Stimulated activated CD8-positive, alpha-beta memory T cell treated with anti-CD3 and anti-CD28 coated beads, Interleukin-4, amount 100 ng/mL, for 4 hours (primary cell): ENCODE results near the gene BCL2L11.

Source experiments
- DNase-seq, 2 donors: peaks; one replicate each; pipeline ENCODE4 v3.0.0-alpha.2; 2020; ENCODE audit warnings: low read depth in 2 of 2, low spot score in 1 of 2

The BCL2L11 gene

DNA sequence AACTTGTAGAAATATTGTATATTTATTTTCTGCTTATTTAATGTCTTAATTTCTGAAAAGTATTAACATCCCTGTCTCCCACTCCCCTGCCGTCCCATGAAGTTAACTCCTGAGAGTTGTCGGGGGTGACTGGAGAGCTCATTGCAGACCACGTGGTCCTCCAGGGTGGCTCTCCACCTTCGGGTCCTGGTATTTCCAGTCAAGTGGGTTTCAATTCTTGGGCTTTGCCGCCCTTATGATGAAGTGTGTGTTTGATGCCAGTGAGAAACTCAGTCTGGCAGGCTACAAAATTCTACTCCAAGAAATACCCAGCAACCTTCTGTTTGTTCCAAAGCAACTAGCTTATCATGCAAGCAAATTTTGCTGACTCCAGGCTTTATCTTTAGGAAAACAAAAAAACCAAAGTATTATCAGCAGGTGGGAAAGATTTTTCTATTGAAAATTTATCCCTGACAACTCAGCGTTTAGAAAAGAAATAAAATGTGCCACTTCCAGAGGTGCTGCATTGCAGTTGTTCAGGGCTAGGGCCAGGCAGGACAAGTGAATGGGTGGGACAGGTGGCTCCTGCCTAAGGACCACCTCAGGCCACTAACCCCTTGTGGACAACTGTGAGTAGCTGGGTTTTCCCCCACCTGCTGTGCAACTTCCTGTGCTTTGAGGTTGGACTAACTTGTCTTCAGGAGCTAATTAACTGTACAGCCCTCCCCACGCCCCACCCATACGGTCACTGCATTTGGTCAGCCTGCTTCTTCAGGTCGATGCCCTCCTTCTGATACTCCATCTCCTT lies 46.6 kb downstream of the BCL2L11 start:
- no peak for DNase-seq

DNA sequence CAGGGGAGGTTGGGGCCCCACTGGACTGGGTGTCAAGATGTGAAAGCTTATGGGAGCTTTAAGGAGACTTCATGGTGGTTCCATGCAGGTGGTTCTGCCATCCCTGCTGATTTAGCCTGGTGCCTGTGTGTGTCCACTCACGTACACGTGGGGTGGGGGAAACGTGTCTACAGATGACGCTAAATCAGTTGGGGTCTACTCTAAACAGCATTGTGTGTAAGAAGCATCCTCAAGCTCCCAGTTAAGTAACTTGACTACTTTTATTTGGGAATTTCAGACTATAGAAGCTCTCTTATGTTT lies 47.1 kb downstream of the BCL2L11 start:
- DNase-seq = no peak

DNA sequence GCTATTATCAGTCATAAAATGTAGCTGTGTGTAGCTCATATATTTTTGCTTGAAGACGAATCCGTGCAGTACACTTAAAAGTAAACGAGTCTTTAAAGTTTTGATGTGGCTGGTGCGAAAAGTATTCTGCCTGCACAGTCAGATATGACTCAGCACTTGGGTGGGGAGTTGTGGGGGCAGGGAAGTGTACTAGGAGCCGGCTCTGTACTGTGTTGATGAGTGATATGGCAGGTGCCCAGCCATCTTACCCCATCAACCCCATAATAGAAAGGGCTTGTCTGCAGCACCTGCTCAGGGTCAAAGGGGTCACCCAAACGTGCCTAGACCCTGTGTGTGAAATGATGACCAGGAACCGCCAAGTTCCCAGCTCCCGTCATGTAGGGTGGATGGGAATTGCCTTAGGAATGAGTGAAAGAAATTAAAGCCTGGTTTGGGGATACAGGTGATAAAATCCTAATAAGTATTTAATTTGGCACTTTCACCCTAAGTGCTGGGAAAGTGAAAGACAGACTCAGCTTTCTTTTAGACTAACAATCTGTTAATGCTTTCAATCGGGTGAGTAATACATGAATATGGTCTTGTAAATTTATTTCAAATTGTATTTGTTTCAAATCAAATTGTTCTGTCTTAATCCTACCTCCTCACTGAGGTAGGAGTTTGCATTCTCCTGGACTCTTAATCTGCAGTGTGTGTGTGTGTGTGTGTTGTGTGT lies 48.0 kb downstream of the BCL2L11 start:
- DNase-seq = peak; percentile 28 to 60

- DNase-seq = no peak
Observed at GRCh38 chr2:111169268-111169667, 48.6 kb downstream of the BCL2L11 start.

GRCh38 chr2:111169924-111170323 lies 49.2 kb downstream of the BCL2L11 start:
- DNase-seq = no peak

- no peak for DNase-seq
Observed at GRCh38 chr2:111171337-111171930, 50.7 kb downstream of the BCL2L11 start.

DNA sequence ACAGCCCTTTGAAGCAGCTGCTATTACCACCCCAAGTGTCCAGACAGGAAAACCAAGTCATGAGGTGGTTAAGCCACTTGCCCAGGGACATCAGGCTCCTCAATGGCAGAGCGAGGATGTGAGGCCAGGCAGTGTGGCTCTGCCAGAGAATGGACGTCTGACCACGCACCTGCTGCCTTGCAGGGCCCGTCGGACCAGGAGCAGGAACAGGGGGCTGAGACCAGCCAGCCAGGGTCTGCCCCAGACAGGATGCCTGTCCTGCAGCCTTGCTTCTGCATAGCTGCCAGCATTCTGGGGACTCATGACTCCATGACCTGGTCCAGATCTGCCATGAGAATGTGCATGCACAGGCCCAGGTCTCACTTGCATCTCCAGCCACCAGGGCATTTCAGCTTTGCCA lies 52.0 kb downstream of the BCL2L11 start:
- no peak for DNase-seq

DNA sequence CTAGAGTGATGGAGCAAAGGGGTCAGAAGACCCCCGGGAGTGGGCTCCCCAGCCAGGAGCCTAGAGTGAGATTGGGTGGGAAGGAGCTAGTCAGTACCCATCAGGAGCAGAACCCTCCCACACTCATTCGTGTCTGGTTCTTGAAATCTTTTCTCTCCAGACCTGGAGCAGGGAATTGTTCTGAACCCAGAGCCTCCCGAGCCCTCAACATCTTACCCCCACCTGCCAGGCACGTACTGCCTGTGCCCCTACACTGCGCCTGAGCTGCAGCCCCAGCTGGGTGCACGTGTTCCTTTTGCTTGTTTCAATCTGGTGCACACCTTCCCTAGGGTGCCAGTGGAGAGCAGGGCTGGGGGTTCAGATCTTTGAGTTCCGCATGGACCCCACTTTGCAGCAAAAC lies 52.6 kb downstream of the BCL2L11 start:
- no peak for DNase-seq

DNA sequence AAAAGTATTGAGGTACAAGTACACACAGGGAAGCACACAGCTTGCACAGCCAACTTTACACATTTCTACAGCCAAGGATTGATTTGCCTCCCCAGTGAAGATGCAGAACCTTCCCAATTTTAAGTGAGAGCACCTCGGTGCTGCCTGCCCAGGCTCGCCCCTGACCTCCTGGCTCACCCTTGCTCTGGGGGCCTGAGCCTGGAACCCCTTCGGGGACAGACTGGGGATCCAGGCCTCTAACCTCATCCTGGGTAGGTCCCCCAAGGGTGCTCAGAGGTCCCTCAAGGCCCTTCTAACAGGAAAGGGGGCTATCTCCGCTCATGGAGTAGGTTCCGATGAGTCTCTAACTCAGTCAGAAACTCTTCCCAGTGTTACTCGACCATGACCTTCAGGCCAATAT lies 53.1 kb downstream of the BCL2L11 start:
- DNase-seq = no peak

DNA sequence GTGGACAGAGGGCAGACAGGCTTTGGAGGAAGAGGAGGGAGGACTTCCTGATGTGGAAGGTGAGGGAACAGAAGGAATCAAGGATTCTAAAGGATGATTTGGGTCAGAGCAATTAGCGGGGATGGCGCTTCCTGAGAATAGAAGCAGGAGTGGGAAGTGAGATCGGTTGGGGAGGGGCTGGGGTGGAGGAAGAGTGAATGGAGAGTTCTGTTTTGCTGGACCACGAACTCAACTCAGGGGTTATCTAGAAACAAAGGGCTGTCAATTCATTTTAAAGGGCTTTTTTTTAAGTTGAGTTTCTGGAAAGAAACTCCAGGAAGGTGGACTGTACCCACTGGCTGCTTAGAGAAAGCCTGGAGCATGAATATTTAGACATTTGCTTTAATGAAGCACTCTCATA lies 54.9 kb downstream of the BCL2L11 start:
- DNase-seq = no peak

- no peak for DNase-seq
Observed at GRCh38 chr2:111176388-111176787, 55.7 kb downstream of the BCL2L11 start.

DNA sequence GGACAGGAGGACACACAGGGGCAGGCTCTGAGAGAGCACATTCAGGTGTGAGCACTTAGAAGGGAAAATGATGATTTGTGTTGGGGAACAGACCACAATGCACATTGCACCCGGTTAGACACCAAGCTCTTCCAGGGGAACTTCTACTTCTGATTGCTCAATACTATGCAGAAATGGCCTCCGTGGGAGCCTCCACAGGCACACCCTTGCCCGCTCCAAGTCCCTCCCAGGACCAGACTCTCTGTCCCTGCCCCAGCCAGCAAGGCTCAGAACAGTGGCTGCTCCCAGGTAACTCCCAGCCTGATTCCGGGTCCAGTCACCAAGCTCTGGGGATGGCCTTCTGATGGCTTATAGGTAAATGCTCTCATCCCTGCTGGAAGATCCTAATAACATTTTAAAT lies 56.2 kb downstream of the BCL2L11 start:
- no peak for DNase-seq

DNA sequence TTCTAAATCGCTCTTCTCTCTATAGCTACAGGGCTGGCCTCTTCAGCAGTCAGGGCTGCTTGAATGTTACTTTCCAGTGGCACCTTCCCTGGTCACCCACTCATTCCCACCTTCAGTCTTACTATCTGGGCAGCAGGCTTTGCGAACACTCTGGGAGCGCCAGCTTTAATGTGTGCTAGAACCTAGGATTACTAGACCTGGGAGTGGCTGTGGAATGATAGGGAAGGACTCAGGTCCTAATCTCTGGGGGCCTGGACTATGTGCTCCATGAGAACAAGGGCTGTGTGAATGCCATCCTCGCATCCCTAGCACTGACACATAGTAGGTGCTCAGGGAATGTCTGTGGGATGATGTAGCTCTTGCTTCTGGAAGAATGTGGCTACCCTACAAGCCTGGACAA lies 57.6 kb downstream of the BCL2L11 start:
- no peak for DNase-seq

- DNase-seq = no peak
Observed at GRCh38 chr2:111178730-111179405, 58.2 kb downstream of the BCL2L11 start.

DNA sequence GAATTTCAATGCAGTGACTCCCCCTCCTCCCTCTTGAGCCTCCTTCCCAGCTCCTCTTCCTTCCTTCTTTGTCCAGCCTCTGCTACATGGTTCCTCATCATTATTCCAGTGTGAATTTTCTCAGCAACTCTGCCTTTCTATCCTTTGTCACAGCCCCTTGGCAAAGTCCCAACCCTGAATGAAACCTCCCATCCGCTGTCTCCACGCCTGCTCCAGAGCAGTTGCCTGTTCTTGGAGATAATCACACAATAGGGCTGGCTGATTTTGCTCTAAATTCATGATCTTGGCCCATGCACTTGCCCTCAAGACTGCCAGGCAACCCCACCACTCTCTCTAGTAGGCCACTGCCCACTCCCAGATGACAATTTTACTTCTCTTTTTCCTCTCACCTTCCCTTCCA lies 61.4 kb downstream of the BCL2L11 start:
- no peak for DNase-seq

DNA sequence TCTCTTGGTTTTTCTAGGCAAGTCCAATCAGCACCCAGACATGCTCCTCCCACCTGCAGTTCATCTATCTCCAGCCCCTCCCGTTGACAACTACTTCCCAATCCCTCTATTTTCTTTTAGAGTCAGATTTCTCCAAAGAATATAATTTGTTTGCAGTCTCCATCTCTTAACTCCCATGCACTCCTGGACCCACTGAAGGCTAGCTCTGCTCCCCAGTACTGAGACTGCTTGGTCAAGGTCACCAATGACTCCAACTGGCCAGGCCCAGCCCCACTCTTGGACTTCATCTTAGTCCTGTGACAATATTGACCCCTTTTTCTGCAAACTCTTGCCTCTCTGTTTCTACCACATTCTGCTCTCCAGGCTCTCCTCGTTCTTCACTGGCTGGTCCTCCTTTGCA lies 62.0 kb downstream of the BCL2L11 start:
- DNase-seq = no peak

GRCh38 chr2:111184725-111185310 lies 64.1 kb downstream of the BCL2L11 start:
- DNase-seq = no peak

GRCh38 chr2:111185361-111186022 lies 64.8 kb downstream of the BCL2L11 start:
- DNase-seq = no peak

- DNase-seq = no peak
Observed at GRCh38 chr2:111186121-111186715, 65.5 kb downstream of the BCL2L11 start.

DNA sequence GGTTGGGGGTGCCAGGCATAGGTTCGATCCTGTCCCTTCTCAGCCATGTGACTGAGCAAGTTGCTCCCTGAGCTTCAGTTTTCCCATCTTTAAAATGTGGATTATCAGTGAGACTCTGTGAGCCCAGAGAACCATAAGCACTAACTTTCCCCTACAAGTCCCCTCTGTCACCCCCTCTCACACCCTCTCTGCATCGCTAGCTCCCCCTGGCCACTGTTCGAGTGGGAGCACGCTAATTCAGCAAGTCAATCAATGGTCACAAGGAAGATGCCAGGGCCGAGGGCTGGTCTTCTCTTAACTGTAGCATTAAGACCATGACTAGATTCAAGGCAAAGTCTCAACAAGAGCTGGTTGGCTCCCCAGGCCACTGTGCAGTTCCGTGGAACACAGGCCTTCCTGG lies 66.2 kb downstream of the BCL2L11 start:
- DNase-seq = no peak

DNA sequence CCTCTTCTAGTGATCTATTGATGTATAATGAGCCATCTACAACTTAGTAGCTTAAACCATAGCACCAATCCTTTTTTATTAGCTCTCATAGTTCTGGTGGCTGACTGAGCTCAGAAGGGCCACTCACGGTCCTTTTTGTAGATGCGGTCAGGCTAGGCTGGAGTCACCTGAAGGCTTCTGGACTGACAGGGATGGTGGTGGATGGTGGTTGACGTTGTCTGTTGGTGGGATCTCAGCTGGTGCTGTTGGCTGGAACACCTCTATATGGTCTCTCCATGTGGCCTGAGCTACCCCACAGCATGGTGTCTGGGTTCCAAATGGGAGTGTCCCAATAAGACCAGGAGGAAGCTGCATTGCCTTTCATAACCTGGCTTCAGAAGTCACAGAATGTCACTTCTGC lies 68.0 kb downstream of the BCL2L11 start:
- DNase-seq = no peak
